GM19328 (cell line): ENCODE results near the gene SURF6.

ENCODE experiments used
- ATAC-seq: cut with Tn5 transposase; IDR thresholded peaks from one replicate; pipeline ENCODE4 v1.9.1; 2021; ENCODE audit warnings: mild to moderate bottlenecking, moderate library complexity; ENCODE audit not compliant: unreplicated experiment

Gene SURF6

GRCh38 chr9:133368249-133368881, 32.4 kb upstream of the SURF6 start:
- no peak for ATAC-seq

DNA sequence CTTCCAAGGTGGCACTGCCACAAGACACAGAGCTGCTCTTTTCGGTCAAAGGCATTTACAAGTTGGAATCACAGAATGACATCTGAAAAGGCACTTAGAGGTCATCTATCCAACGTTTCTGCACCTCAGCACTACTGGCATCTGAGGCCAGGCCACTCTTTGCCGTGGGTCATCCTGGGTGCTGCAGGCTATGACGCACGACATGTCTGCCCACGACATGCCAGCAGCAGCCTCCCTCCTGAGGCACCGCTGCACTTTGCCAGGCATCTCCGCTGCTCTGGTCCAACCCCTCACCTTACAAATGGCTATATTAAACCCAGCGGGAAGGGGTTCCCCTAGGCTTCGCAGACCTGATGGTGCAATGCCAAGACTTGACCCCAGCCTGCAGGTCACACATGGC, 31.8 kb upstream of the SURF6 start:
- ATAC-seq = no peak

- ATAC-seq = no peak
These were observed 31.2 kb upstream of the SURF6 start for GRCh38 chr9:133367221-133367620.

- ATAC-seq = no peak
These were observed 30.4 kb upstream of the SURF6 start for GRCh38 chr9:133366435-133366834.

- no peak for ATAC-seq
These were observed 26.5 kb upstream of the SURF6 start for GRCh38 chr9:133362359-133363044.

DNA sequence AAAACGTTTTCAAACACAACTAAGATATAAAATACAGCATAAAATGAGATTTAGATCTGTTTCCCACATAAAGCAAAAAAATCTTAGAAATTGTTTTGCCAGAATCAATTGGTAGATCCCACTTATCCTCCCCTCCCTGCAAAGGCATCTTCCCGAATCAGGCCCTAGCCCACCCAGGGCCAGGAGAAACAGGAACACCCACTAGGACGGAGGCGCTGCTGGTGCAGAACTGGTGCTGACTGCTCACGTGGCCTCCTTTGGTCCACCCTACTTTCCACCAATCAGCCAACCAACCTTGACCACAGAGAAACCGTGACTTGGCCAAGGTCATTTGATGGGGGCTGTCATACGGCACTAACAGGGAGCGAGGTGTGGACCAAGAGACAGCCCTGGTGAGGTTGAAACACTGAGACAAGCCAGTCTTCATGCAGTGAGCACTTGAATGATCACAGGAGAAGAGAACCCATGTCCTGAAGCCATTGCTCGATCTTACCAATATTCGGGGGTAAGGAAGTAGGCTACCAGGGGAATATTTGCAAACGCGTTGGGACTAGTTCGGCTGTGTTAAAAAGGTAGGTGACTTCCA, 25.6 kb upstream of the SURF6 start:
- ATAC-seq = no peak

DNA sequence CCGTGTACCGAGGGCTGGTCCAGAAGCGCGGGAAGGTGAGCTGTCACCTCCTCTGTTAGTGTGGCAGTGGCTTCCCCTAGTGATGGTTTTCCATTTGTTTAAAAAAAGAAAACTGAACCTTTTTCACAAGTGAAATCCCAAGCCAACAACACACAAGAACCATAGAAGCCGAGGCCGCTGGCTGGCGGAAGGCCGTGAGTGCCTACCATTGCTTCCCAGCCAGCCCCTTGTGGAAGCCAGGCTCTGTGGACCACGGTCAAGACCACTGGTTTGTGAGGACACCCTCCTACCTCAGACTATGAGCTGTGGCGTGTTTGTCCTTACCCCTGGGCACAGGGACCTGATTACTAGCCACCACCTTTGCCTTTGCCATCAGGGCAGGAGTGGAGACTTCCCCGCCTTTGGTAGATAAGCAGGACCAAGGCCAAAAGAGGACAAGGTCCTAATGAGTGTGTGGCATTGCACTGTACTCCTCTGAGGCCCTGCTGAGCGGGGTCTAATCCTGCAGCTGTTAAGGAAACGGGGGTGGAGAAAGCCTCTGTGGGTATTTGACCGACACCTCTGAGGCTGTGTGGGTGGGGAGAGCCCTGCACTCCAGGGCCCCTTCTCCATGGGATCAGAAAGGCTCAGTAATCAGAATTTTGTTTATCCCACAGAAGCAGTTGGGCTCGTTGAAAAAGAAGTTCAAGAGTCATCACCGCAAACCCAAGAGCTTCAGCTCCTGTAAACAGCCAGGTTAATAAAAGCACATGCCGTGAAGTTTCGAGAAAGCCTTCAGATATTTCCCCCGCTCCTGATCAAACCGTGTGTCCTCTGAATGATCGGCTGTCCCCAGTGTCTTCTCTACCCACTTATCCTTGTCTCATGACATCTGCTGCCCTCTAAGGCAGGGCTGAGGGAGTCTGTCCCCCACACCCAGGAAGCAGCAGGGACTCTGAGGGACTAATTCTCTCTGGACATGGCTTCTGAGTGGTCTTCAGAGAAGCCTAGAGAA, 24.7 kb upstream of the SURF6 start:
- ATAC-seq = no peak

GRCh38 chr9:133359399-133360175, 23.6 kb upstream of the SURF6 start:
- no peak for ATAC-seq

DNA sequence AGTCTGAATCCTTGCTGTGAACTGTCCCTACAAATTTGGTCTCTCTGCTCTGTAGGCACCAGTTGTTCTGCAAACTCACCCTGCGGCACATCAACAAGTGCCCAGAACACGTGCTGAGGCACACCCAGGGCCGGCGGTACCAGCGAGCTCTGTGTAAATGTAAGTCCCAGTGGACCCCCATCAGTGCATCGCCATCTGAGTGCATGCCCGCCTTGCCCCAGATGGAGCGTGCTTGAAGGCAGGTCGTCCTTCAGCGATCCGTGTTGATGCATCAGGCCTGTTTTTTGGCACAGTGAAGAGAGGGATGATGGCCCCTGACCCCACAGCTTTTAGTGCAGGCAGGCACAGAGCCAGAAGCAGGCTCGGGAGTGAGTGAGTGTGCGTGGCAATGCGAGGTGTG, 21.7 kb upstream of the SURF6 start:
- no peak for ATAC-seq

GRCh38 chr9:133356391-133357091, 20.6 kb upstream of the SURF6 start, which contains the start of the genes SURF1 and SURF2:
Gene SURF1 (minus strand): TSS chr9:133356487. CDS start chr9:133356453, 34 bp downstream.
Gene SURF2 (plus strand): TSS chr9:133356550. CDS start chr9:133356593, 43 bp downstream.
- peak; percentile 63 for ATAC-seq

DNA sequence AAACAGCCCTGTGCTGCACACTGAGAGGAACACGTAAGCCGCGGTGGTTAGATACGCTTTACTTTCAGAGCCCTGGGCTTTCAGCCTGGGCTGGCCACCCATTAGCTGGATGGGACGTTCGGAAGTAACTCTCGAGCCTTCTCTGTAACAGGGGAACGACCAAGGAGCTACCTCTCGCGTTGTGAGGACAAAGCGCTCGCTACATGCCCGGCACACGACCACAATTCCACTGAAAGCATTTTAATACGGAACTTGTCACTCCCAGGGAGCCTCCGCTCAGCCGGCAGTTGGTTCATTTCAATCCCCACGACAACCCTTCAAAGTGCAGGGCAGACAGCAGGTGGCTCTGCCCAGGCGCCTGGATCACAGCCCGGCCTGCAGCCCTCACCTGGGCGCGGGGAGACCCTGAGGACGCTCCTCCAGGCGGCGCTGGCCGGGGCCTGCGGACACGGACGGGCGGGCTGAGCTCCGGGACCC, 19.9 kb upstream of the SURF6 start:
- ATAC-seq = peak; percentile 24

DNA sequence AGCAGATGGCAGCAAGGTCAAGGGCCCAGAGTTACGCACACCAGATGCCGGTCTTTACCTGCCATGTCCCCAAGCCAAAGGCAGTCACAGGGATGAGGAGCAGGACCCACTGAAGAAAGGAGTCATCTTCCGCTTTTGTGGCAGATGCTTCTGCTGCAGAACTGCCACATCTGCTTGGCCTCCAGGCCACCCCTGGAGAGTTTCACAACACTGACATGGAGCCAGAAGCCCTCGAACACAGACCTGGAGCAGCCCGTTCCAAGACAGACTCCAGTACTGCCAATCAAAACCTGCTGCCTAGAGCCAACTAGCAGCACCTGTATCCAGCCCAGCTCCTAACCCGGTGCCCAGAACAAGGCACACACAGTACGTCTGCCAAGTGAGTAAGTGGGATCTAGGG, 18.8 kb upstream of the SURF6 start:
- no peak for ATAC-seq

DNA sequence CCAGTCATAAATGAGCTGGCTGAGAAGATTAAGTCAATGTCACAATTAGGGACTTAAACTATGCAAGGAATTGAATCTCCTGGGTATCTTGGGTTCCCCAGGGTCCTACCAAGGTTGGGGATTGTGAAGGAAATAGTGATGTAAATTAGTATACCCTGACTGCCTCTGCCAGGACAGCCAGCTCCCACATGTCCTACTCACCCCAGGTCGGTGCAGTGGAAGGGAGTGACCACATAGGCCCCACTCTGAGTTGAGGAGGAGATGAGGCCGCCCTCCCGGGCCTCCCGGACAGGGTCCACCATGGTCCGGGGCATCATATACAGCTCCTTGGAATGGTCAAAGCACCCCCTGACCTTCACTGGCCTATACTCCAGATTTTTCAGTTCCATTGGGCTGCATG, 17.6 kb upstream of the SURF6 start:
- no peak for ATAC-seq

- ATAC-seq = no peak
These were observed 16.8 kb upstream of the SURF6 start for GRCh38 chr9:133352635-133353340.

DNA sequence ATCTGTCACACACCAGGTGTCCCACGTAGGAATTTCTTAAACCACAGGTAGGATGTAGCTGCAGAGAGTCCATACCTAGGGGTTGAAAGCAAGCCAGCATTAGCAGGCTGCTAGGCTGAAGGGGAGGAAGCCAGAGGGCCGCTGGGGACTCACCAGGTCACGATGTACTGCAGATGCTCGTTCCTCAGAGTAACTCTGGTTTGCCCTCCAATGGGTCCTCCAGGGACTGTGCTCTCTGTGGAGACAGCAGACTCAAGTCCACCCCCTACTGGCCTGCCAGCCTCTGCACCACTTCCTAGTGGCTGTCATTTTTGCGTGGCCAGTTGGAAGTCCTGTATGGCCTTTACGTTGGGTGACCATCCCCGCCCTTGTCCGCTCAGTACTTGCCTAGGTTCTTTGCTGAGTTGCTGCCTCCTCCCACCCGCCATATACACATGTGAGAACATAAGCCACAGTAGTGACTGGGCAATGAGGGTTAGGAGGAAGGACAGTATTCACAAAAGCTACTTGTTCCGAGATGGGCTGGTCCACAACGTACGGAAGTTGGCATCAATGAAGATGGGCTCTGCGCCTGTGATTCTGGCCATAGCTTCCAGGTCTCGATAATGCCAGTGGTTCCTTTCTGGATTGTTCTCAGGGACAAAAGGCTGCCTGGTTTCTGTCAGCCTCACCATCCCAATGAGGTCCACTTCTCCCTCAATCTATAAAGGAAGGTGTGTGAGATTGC, 16.1 kb upstream of the SURF6 start:
- ATAC-seq = no peak

DNA sequence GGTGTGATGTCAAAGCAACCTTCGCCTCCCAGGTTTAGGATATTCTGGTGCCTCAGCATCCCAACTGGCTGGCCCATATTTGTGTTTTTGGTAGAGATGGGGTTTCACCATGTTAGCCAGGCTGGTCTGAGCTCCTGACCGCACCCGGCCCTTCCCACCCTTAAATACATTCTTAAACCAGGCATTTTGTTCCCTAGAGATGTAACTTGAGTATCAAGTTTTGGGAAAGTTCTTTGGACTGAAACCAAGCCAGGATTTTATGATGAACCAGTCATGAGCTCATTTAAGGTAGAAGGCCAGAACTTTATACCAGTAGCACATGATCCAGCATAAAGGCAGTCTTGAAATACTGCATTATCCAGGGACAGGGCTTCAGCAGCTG, 15.5 kb upstream of the SURF6 start:
- no peak for ATAC-seq

- no peak for ATAC-seq
These were observed 14.1 kb upstream of the SURF6 start for GRCh38 chr9:133349965-133350616.
